ENCODE measurements around the gene FOXD1. TPM values are rescaled to one million over a fixed set of nuclear protein-coding genes. Genes with fewer than 3 reads are reported as not detected.

FOXD1 gene
- total and polyA plus RNA-seq, 7 donors: 0.15 to 0.94 (median 0.32) TPM; not detected in 1

DNA sequence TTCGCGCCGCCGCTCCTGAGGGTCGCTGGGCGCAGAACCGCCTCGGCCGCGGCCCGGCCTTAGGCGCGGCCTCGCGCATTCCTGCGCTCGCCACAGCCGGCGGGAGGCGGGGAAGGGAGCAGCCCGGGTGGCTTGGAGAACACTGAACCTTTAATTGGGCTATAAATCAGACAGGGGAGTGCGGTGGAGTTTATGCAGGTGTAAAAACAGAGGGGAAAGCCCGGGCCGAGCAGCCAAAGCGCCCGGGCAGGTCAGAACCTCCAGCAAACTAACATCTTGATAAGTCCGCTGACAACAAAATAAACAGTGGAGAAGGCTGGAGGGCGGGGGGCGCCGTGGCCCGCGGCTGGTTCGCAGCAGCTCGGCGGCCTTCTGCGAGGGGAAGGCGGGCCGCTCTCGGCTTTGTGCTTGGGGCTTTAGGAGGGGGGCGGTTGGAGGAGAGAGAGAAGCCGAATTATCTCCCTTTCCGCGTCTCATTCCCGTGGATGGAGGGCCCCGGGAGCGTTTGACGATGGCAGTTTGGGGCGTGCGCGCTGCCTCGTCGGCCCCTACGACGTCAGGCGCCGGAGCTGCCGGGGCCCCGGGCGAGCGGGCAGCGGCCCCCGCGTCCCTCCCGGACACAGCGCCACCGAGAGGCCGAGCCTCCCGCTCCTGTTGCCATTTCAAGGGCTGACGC, 11.3 kb downstream of the FOXD1 start:
- Histone ChIP-seq H3K9me3 (no peaks in the 10 kb centered on the region), H3K36me3 (ENCODE audit: insufficient read depth in 1 of 2, low read depth in 1 of 2) (no peaks in the 10 kb centered on the region), H3K4me1 (peaks cover 5% of the 10 kb centered on the region), H3K27ac (no peak overlapping the region), H3K27me3 (ENCODE audit: insufficient read depth in 3 of 3, low read length in 2 of 3) (peaks cover 36 to 99% (median 37%) of the 10 kb centered on the region in 3 donors), H3K4me3 (peak overlapping the region; percentile 47)
- TF ChIP-seq, protein P1, sequence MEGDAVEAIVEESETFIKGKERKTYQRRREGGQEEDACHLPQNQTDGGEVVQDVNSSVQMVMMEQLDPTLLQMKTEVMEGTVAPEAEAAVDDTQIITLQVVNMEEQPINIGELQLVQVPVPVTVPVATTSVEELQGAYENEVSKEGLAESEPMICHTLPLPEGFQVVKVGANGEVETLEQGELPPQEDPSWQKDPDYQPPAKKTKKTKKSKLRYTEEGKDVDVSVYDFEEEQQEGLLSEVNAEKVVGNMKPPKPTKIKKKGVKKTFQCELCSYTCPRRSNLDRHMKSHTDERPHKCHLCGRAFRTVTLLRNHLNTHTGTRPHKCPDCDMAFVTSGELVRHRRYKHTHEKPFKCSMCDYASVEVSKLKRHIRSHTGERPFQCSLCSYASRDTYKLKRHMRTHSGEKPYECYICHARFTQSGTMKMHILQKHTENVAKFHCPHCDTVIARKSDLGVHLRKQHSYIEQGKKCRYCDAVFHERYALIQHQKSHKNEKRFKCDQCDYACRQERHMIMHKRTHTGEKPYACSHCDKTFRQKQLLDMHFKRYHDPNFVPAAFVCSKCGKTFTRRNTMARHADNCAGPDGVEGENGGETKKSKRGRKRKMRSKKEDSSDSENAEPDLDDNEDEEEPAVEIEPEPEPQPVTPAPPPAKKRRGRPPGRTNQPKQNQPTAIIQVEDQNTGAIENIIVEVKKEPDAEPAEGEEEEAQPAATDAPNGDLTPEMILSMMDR (IDR thresholded peaks at IDR 0.05): no peak
- peak in 3 of 4 donors; percentile 25 to 62 (median 60) for ATAC-seq
- WGBS, 3 donors: 2 to 3% (median 2%) methylated on average over 66 to 69 of the region's 69 CpGs
- intact Hi-C loops (cut with DNase I): no loop called here
- peak; percentile 59 to 61 for DNase-seq

DNA sequence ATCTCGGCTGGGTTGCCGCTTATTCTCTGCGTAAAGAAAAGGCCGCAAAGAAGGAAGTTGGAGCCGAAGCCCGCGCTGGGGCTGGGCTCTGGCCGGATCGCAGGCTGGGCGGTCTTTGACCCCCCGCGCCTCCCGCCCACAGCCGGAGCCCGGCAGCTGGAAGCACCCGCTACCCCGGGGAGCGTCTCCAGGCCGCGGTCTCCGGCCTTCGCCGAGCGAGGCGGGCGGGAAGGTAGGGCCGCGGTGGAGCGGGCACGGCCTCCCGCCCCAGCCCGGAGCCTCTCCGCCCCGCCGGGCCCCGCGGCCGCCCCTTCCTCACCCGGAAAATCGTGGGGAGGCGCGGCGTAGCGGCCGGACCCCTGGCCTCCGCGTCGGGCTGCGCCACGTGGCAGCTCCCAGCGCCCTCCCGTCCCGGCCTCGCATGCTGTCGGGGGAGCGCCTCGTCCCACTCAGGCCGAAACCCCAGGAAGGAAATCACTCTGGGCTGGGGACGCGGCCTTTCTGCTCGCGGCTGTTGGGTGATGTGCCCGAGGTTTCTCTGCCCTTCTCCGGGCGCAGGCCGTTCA, 12.0 kb downstream of the FOXD1 start:
- Histone ChIP-seq H3K9me3 (no peaks in the 10 kb centered on the region), H3K27ac (no peak overlapping the region), H3K4me1 (peaks cover 5% of the 10 kb centered on the region), H3K27me3 (ENCODE audit: insufficient read depth in 3 of 3, low read length in 2 of 3) (peaks cover 31 to 99% (median 41%) of the 10 kb centered on the region in 3 donors), H3K4me3 (peak overlapping the region; percentile 47), H3K36me3 (ENCODE audit: insufficient read depth in 1 of 2, low read depth in 1 of 2) (no peaks in the 10 kb centered on the region)
- 3 to 4% (median 3%) methylated on average over 42 to 66 of the region's 66 CpGs for WGBS, 3 donors
- TF ChIP-seq, protein P1 (IDR thresholded peaks at IDR 0.05): no peak
- intact Hi-C loops (cut with DNase I): no loop called here
- ATAC-seq (peak in 3 of 4 donors; percentile 22 to 39 (median 35)), DNase-seq (no peak)

DNA sequence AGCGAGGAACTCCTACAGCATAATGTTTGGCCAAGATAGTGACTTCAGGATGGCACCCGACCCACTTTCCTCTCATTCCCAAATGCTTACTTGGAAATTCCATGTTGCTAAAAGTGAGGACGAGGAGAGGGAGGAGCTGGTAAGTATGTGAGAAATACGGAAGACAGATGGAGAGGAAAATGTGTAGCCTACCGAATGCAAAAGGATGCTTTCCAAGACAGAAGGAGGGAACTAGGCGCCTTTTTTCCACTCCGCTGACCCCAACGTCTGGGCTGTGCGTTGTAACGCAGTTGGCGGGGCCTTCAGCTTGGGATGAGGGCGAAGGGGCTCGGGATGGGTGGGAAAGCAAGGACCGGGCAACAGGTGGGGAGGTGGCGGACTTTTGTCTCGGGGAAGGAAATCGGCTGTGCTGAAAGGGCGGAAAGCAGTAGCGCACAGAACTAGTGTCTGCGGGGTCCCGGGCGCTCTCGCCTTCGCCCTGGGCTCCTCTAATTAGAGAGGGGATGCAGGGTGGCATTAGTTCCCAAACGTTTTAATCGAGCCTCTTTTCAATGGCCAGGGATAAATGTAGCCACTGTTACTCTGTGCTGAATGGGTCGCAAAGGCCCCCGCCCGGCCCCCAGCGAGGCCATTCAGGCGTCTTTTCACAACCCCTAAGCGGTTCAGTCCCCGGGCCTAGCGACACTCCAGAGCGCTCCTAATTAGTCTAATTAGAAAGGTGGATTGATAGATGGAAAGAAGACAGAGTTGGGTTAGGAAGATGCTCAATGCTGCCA, 12.6 kb downstream of the FOXD1 start:
- peak overlapping the region; percentile 47 for H3K4me3 ChIP-seq
- 22 to 25% (median 22%) methylated on average over 35 of the region's 35 CpGs for WGBS, 3 donors
- DNase-seq (no peak), ATAC-seq (no peak)
- peaks cover 5% of the 10 kb centered on the region for H3K4me1 ChIP-seq
- TF ChIP-seq, protein P1 (IDR thresholded peaks at IDR 0.05): no peak
- H3K27me3 ChIP-seq (ENCODE audit: insufficient read depth in 3 of 3, low read length in 2 of 3): peaks cover 28 to 96% (median 41%) of the 10 kb centered on the region in 3 donors
- H3K9me3 ChIP-seq: no peaks in the 10 kb centered on the region
- no peak overlapping the region for H3K27ac ChIP-seq
- H3K36me3 ChIP-seq (ENCODE audit: insufficient read depth in 1 of 2, low read depth in 1 of 2): no peaks in the 10 kb centered on the region
- intact Hi-C loops (cut with DNase I): no loop called here

DNA sequence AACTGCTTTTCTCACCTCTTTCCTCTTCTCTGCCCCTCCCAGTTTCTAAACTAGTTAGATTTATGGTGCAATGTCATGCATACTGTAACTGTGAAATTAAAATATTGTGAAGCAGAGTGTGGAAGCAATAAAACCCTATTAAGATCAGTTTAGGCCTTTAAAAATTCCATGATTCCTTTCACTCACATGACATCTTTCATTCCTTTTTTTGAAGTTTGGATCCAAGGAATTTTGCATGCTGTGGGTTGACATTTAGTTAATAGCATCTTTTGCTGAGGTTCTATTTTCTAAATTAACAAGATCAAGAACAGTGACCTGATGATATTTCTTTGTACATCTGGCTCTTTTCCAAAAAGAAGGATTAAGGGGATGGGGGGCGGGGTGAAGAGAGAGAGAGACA, 13.7 kb downstream of the FOXD1 start:
- Histone ChIP-seq H3K4me1 (peaks cover 5% of the 10 kb centered on the region), H3K27me3 (ENCODE audit: insufficient read depth in 3 of 3, low read length in 2 of 3) (peaks cover 28 to 97% (median 35%) of the 10 kb centered on the region in 3 donors), H3K4me3 (no peak overlapping the region), H3K9me3 (no peaks in the 10 kb centered on the region), H3K27ac (no peak overlapping the region), H3K36me3 (ENCODE audit: insufficient read depth in 1 of 2, low read depth in 1 of 2) (no peaks in the 10 kb centered on the region)
- ATAC-seq (no peak), DNase-seq (no peak)
- WGBS, 3 donors: 62 to 71% (median 65%) methylated on average over 1 of the region's 1 CpG
- intact Hi-C loops (cut with DNase I): no loop called here
- TF ChIP-seq, protein P1 (IDR thresholded peaks at IDR 0.05): no peak

All from psoas muscle (tissue), 8 donors.